HG02642 (cell line): ENCODE results near the gene SLC7A1.

Experiments used
- ATAC-seq: cut with Tn5 transposase; IDR thresholded peaks from one replicate; pipeline ENCODE4 v1.9.1; 2021; ENCODE audit warnings: mild to moderate bottlenecking; ENCODE audit not compliant: unreplicated experiment, poor library complexity

The SLC7A1 gene

GRCh38 chr13:29583073-29583785, 12.3 kb downstream of the SLC7A1 start:
- no peak for ATAC-seq

- ATAC-seq = no peak
Observed at GRCh38 chr13:29582171-29582570, 13.3 kb downstream of the SLC7A1 start.

- ATAC-seq = no peak
Observed at GRCh38 chr13:29581666-29582065, 13.8 kb downstream of the SLC7A1 start.

- no peak for ATAC-seq
Observed at GRCh38 chr13:29579094-29579493, 16.4 kb downstream of the SLC7A1 start.

GRCh38 chr13:29578300-29579085, 17.0 kb downstream of the SLC7A1 start:
- ATAC-seq = no peak

- no peak for ATAC-seq
Observed at GRCh38 chr13:29577136-29578051, 18.1 kb downstream of the SLC7A1 start.

- ATAC-seq = no peak
Observed at GRCh38 chr13:29576581-29576980, 18.9 kb downstream of the SLC7A1 start.

- no peak for ATAC-seq
Observed at GRCh38 chr13:29575098-29575497, 20.4 kb downstream of the SLC7A1 start.

- ATAC-seq = no peak
Observed at GRCh38 chr13:29573190-29573589, 22.3 kb downstream of the SLC7A1 start.

- no peak for ATAC-seq
Observed at GRCh38 chr13:29572575-29572974, 22.9 kb downstream of the SLC7A1 start.

- no peak for ATAC-seq
Observed at GRCh38 chr13:29571876-29572570, 23.5 kb downstream of the SLC7A1 start.

GRCh38 chr13:29570051-29570654, 25.3 kb downstream of the SLC7A1 start:
- no peak for ATAC-seq

GRCh38 chr13:29569253-29570050, 26.0 kb downstream of the SLC7A1 start:
- ATAC-seq = no peak

- ATAC-seq = no peak
Observed at GRCh38 chr13:29568731-29569130, 26.8 kb downstream of the SLC7A1 start.

- ATAC-seq = no peak
Observed at GRCh38 chr13:29567411-29567810, 28.1 kb downstream of the SLC7A1 start.

- no peak for ATAC-seq
Observed at GRCh38 chr13:29566206-29566605, 29.3 kb downstream of the SLC7A1 start.

- ATAC-seq = no peak
Observed at GRCh38 chr13:29564818-29565217, 30.7 kb downstream of the SLC7A1 start.

GRCh38 chr13:29564373-29564772, 31.1 kb downstream of the SLC7A1 start:
- ATAC-seq = no peak

GRCh38 chr13:29563941-29564340, 31.5 kb downstream of the SLC7A1 start:
- ATAC-seq = no peak
